ENCODE results near the gene CLIC1.
A peak's percentile ranks its signal among the peaks of the same experiment; 100 is the strongest.
"Not testable (repeated sequence)": the region's sequence is repeated elsewhere in the genome, so short reads cannot be mapped to it uniquely, and the experiment has no call there.

CLIC1 gene

DNA sequence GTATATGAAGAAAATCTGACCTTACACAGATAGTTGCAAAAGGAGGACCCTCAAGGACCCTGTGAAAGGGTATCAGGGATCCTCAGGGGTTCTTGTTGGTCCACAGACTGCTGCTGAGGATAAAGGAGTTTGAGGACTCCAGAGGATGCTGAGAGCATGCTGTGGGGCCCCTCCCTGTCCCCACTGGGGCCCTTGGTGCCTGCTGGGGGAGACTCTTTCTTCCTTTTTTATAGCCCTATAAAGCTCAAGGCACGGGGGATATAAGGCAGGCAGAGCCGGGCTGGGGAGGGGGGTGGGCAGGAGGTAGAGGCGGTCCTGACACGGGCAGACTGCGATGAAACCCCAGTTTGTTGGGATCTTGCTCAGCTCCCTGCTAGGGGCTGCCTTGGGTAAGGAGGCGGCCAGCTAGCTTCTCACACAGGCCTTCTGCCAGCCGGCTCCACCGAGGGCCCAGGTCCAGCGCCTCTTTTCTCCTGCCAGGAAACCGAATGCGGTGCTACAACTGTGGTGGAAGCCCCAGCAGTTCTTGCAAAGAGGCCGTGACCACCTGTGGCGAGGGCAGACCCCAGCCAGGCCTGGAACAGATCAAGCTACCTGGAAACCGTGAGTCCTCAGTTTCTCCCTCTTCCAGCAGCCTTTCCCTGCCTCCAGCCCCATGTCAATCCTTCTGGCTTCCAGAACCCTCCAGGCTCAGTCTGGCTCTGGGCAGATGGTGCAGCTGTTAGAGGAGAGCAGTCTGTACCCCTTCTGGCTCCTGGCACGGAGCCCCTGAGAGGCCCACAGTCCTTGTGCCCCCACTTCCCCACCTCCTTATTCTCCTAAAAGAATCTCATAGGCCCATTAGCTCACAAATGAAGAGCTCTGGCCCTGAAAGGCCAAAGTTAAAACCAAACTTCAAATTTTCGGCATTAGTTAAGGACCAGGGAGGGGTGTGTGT, 21.0 kb downstream of the CLIC1 start, which contains the start of gene LY6G6D:
TSS of gene LY6G6D (plus strand) at position 327 of the 937 bp plus-strand sequence. CDS start at position 335, 8 bp downstream.
- DNase-seq (ENCODE audit: insufficient read length, low spot score) (no peak), FAIRE-seq (no peak)
- TF ChIP-seq POLR2A (IDR thresholded peaks at IDR 0.05; ENCODE audit: low read depth, low read length), result no peak

- TF ChIP-seq POLR2A (IDR thresholded peaks at IDR 0.05; ENCODE audit: low read depth, low read length), result no peak
- no peak for FAIRE-seq
- no peak for DNase-seq (ENCODE audit: insufficient read length, low spot score)
Measured at GRCh38 chr6:31713991-31714684, 22.2 kb downstream of the CLIC1 start.

GRCh38 chr6:31713465-31713864, 22.9 kb downstream of the CLIC1 start:
- TF ChIP-seq POLR2A (IDR thresholded peaks at IDR 0.05; ENCODE audit: low read depth, low read length), result no peak
- no peak for FAIRE-seq
- no peak for DNase-seq (ENCODE audit: insufficient read length, low spot score)

GRCh38 chr6:31712296-31712695, 24.0 kb downstream of the CLIC1 start:
- TF ChIP-seq POLR2A (IDR thresholded peaks at IDR 0.05; ENCODE audit: low read depth, low read length), result no peak
- no peak for DNase-seq (ENCODE audit: insufficient read length, low spot score)
- FAIRE-seq, result no peak

DNA sequence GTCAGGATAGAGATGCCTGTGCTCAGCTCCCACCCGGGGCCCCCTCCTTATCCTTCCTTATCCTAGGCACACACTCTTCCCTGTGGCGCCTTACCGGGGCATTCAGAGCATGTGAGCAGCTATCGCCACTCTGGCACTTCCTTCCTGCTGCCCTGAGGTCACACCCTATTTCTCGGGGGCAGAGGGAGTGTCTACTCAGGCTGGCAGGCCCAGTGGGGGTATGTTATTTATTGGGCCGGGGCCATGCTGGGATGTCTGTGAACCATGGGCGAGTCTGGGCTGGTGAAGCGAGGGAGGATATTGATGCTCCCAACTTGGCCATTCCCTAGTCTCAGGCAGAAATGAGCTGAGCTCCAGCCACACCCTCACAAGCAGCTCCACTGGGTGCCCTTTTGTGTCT, 25.1 kb downstream of the CLIC1 start:
- no peak for DNase-seq (ENCODE audit: insufficient read length, low spot score)
- no peak for FAIRE-seq
- no peak for TF ChIP-seq POLR2A (IDR thresholded peaks at IDR 0.05; ENCODE audit: low read depth, low read length)

GRCh38 chr6:31710523-31711219, 25.7 kb downstream of the CLIC1 start:
- DNase-seq (ENCODE audit: insufficient read length, low spot score), result no peak
- FAIRE-seq, result no peak

GRCh38 chr6:31709157-31709556, 27.2 kb downstream of the CLIC1 start:
- not testable (repeated sequence) for DNase-seq (ENCODE audit: insufficient read length, low spot score); FAIRE-seq

More at GRCh38 chr6:31710523-31711219, 25.7 kb downstream of the CLIC1 start:
- no peak for TF ChIP-seq POLR2A (IDR thresholded peaks at IDR 0.05; ENCODE audit: low read depth, low read length)

DNA sequence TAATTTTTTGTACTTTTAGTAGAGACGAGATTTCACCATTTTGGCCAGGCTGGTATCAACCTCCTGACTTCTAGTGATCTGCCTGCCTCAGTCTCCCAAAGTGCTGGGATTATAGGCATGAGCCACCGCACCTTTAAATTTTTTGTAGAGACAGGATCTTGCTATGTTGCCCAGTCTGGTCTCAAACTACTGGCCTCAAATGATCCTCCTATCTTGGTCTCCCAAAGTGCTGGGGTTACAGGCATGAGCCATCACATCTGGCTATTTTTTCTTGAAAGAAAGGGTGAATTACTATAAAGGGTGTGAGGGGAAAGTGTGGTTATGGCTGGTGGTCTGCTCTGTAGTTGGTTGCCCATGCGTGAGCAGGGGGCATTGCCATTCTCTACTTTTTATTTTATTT, 28.1 kb downstream of the CLIC1 start:
- FAIRE-seq (no peak), DNase-seq (ENCODE audit: insufficient read length, low spot score) (no peak)
- TF ChIP-seq POLR2A (IDR thresholded peaks at IDR 0.05; ENCODE audit: low read depth, low read length), result no peak

DNA sequence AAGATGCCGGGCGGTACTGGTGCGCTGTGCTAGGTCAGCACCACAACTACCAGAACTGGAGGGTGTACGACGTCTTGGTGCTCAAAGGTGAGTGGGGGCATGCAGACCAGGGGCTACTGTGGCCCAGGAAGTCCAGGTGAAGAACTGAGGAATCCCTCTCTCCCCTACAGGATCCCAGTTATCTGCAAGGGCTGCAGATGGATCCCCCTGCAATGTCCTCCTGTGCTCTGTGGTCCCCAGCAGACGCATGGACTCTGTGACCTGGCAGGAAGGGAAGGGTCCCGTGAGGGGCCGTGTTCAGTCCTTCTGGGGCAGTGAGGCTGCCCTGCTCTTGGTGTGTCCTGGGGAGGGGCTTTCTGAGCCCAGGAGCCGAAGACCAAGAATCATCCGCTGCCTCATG, 28.6 kb downstream of the CLIC1 start:
- no peak for DNase-seq (ENCODE audit: insufficient read length, low spot score)

GRCh38 chr6:31706599-31706998, 29.7 kb downstream of the CLIC1 start, which contains the start of gene LY6G6F:
Gene LY6G6F, plus strand, starts transcription at chr6:31706866. Its CDS starts 41 bp downstream, at chr6:31706907.
- TF ChIP-seq POLR2A (IDR thresholded peaks at IDR 0.05; ENCODE audit: low read depth, low read length), result no peak
- FAIRE-seq, result no peak

More for the DNA sequence above, 28.6 kb downstream of the CLIC1 start:
- no peak for FAIRE-seq
- TF ChIP-seq POLR2A (IDR thresholded peaks at IDR 0.05; ENCODE audit: low read depth, low read length), result no peak

GRCh38 chr6:31705931-31706330, 30.4 kb downstream of the CLIC1 start:
- FAIRE-seq (no peak), DNase-seq (ENCODE audit: insufficient read length, low spot score) (no peak)
- TF ChIP-seq POLR2A (IDR thresholded peaks at IDR 0.05; ENCODE audit: low read depth, low read length), result no peak

More at GRCh38 chr6:31706599-31706998, 29.7 kb downstream of the CLIC1 start, which contains the start of gene LY6G6F:
- no peak for DNase-seq (ENCODE audit: insufficient read length, low spot score)

DNA sequence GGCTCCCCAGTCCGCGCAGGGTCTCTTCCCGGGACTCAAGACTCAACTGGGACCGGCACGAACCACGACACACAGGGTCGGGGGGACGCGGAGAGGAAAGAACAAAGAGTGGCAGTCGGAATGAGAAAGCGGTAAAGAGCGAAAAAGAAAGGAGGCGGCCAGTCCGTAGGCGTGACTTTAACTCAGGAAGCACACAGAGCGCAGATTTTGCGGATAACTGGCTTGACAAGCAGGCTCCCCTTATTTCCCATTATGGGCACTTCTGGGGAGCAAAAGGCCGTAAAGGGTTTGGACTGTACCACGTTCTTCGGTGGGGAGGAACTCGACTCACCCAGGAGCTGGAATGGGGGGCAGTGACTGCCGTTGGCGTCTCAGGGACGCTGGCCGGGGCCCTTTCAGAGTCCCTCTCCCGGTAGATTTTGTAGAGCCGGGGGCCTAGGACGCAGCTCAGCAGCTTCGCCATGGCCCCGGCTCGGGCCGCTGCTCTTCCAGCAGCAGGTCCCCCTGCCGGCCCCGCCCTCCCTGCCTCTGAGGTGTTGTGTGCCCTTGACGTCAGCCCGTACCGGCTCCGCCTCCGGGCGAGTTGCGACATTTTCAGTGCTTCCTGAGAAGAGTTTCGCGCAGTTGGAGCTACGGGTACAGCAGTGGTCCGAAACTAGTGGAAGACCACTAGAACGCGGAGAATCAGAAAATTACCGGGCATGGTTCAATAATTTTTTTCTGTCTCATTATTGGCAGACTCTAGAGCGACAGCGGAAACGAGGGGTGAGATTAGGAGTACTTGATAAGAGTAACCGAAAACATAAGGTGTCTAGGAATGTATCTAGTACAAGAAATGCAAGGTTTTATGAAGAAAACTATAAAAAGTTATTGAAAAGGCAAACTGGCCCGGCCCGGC, 33.3 kb downstream of the CLIC1 start, which contains the start of gene ABHD16A:
TSS of gene ABHD16A (minus strand) at position 506 of the 898 bp plus-strand sequence. CDS start at position 463, 43 bp downstream.
- peak; percentile 11 for FAIRE-seq
- DNase-seq (ENCODE audit: insufficient read length, low spot score), result peak; percentile 96
- peak; percentile 83 for TF ChIP-seq POLR2A (IDR thresholded peaks at IDR 0.05; ENCODE audit: low read depth, low read length)

DNA sequence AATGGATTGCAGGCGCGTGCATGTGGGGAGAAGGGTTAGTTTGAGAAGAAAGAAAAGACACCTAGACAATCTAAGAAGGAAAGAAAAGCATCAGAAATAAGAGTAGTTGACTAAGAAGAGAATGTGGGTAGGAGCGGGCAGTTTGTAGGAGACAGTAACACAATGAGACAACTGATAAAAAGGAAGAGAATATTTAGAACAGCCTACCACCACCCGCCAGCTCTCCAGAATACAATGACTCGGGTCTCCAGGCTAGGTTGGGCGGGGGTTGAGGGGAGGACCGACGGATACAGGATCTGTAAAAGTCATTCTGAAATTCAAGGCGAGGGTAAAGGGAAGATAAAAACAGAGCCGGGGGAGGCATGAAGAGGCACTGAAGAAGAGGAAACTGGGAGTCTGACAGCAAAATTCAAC, 33.9 kb downstream of the CLIC1 start:
- no peak for FAIRE-seq

More for the DNA sequence above, 33.9 kb downstream of the CLIC1 start:
- DNase-seq (ENCODE audit: insufficient read length, low spot score), result no peak
- TF ChIP-seq POLR2A (IDR thresholded peaks at IDR 0.05; ENCODE audit: low read depth, low read length), result no peak

All from H54 (cell line).